IPS-NIHi7 (cell line): ENCODE results near the gene CPLX4.
A peak's percentile ranks its signal among the peaks of the same experiment; 100 is the strongest.

Experiments
- DNase-seq: peaks from one replicate; pipeline ENCODE4 v3.0.0; 2012; ENCODE audit warnings: mixed read lengths; ENCODE audit errors: extremely low spot score

The CPLX4 gene

DNA sequence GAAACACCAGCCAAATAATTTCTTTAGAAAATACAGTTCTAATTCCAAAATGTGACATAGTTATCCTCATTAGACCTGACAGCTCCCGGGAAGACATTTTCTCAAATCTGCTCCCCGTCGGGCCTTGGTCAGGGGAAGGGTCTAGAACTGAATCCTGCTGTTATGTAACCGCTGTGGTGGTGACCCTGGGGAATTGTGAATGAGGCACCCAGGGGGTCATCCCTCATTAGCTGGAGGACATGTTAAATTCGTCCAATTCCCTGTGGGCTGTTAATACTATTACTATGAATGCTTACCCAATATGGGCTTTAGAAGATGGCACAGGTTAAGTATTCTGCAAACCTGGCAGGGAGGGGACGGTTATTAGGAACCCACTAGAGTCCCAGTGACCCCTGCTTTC is 11.8 kb downstream of the CPLX4 start:
- DNase-seq = no peak

DNA sequence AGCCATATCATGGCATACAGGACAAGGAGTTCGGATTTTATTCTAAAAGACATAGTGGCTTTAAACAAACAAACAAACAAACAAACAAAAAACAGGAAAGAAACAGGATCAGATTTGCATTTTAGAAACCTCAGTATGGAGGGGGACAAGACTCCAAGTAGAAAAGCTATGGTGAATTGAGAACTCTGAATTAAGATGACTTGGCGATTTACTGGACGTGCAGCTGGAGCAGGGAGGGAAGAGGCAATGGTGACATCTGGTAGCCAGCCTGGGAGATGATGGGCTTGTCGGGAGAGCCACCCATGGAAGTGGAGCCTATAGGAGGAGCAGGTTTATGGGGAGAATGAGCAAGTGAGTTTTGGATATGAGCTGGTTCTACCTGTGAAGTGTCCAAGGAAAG is 13.2 kb downstream of the CPLX4 start:
- no peak for DNase-seq

DNA sequence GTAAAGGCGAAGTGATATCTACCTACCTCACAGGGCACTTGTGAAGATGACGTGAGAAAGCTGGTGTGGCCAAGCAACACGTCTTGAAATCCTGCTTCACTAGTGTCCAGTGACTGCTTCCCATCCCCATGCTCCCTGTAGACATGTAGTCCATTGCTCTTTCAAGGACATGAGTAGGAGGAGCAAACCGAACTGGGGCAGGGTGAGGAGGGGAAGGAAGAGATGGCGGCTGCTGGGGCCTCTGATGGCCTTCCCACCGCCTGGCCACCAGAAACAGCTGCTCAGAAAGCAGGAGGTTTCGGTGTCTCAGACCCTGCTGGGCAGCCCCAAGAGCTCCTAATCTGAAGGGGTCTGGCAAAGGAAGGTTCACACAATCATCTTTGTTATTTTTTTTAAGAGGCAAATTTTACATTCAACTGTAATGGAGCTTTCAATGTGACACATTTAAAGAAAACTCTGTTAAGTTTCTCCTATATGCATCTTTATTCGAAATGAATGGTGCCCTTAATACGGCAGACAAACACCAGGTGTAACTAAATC is 14.7 kb downstream of the CPLX4 start:
- DNase-seq = no peak

DNA sequence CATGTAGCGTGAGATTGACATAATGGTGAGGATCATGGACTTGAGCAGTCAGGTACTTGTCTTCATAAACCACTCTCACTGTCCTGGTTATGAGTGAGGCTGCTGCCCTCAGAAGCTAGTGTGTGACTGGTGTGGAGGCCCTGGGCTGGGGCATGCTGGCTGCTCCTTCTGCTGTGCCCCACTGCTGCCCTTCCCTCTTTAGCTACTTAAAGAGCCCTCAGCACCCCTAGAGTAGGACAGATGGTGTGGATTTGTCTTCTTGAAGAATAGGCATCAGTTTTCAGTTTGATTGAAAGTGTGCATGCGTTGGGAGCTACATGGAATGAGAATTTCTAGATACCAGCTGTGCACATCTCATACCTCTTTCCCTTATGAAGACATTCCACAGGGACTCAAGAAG is 15.4 kb downstream of the CPLX4 start:
- DNase-seq = no peak

DNA sequence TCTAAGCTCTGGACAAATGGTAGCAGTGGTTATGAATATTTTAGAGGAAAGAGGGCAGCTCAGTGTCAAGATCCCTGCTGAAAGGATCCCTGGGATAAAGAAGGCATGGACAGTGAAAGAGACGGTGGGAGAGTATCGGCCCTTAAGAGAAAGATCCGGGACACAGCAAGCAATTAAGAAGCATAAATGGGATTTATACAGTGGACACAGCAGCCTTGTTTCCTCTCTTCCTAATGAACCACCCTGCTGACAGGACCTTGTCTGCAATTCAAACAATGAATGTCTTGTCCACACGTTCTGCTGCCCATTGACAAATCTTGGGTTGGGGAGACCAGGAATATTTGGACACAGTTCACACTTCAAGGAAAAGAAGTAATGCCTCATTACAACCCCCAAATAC is 16.5 kb downstream of the CPLX4 start:
- DNase-seq = no peak

DNA sequence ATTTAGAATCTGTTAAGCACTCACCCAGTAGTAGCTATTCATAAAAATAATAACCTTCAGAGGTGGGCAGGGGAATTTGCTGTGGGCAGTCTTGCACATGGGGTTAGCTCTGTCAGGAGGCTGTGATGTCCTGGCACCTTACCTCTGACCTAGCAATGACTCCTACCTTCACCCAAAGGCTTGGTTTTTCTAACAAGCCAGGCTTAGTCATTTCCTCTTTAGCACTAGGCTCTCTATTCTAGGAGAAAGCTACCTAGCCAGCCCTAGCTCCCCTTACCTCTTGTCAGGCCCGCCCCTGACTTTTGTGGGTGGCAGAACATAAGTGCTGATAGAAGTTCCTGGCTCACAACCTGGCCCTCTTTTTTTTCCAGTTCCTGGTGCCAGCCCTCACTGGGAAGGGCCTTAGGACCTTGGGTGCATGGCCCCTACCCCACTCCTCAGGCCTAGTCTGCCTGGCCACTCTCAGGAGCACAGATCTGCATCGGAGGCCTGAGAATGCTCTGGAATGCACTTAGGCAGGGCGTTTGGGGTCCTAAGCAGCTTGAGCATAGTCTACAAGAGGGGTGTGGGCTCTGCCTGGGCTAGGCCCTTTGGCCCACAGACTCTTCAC is 17.7 kb downstream of the CPLX4 start:
- DNase-seq = no peak

DNA sequence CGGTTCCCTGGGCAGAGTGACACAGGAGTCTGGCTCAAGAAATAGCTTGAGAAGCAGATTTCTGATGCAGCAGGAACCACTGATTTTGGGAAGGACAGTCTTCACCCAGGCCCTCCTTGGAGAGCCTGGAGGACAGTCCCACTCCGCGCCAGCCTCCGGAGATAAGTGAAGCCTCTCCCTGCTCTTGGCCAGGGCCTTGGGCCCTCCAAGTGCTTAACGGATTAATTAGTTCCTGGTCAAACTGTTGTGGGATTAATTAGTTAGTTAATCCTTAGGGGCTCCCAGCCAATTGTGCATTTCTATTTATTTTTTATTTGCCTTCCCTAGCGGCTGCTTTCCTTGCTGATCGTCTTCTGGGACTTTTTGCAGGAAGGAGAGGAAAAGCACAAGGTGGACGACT is 19.6 kb downstream of the CPLX4 start:
- DNase-seq = no peak

DNA sequence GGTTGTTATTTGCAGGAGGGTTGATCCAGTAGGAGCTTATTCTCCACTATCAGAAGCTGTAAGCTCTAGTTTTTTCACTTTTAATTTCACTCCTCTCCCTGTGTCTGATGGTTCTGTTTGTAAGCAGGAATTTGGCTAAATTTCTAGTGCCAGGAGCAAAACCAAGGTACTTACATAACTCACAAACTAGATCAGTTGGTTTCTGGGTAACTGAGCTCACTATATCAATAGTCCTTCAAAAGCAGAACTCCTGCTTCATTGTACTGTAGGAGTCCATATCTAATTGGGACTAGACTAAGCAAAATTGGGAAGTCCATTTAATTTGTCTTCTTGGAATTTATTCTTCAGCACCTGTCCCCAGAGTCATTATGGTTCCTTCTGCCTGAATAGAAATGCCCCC is 25.1 kb downstream of the CPLX4 start:
- DNase-seq = no peak

DNA sequence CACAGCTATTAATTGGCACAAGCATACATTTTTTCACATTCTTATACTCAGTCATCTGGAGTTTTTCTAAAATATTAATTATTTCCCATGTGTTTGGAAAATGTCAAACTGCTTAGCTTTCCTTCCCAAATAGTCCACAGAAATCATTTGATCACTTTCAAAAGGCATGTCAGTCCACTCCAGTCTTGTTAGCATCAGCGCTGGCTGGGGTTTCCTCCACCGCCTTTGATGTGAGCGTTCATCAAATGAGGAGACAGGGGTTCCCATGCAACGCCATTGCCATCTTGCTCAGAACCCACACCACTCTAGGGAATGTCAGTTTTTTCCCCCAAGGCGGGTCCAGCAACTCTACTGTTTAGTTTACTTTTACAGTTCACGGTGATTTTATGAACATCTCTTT is 32.1 kb downstream of the CPLX4 start:
- DNase-seq = no peak

DNA sequence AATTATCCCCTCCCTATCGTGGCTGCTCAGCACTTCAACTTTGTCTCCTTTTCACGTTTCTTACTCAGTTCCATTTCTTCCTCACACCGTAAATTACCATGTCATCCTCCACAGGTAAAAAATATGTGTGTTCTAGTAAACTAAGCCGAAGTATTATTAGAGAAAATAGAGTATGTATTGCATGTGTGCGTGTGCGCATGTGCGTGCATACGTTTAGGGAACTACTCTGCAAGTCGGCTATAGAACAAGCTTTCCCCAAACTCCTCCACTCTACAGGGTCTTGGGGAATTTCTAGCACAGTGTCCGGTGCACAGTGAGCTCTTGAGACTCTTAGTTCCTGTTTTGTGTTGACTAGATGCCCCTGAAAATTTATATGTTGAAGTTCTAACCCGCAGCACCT is 36.1 kb downstream of the CPLX4 start:
- DNase-seq = no peak

DNA sequence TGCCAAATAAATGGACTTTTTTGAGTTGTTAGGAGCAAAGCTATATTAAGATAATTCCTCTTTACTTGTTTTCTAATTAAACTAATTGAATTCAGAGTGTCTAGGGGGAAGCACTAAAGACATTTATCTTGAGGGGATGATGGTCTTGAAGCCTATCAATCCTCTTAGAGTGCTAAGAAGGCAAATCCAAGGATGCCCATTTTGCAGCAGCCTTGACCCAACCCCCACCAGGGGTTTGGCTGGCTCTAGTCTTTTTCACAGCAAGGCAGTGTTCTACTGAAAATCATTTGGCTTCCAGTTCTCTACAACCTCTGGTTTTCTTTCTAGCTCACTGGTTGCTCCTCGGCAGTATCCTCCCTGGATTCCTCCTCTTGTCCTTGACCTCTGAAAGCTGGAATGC is 38.7 kb downstream of the CPLX4 start:
- DNase-seq = no peak

DNA sequence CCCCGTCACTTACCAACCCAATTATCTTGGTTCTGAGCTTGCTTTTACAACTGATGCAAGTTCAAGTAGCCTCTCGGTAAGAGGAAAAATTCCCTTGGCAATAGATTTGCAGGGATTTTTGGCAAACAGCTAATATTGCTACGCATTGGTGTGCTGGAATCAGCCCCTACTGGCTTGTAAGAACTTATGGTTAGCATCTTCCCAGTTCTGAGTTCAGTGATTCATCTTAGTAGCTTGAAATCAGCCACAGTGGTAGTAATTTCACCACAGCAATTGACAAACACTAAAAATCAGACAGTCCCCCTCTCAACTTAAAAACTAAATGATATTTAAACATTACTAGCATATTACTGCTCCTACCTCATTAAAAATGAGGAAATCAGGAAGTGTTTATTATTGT is 39.3 kb downstream of the CPLX4 start:
- no peak for DNase-seq

DNA sequence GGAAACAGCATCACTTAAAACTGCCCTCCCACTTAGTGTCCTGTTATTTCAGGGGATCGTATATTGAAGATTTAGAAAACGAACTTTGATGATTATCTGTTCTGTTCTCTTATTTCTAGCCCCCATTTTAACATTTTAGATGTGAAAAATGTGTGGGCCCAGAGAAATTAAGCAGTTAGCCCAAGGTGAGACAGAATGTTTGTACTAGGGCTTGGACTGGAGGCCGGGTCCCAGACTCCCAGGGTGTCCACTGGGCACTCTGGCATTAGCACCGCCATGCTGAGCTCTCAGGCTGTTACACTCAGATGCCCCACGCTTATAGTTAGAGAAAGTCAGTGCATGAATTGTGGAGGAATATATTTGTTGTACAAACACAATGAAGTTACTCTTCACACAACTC is 39.7 kb downstream of the CPLX4 start:
- no peak for DNase-seq

DNA sequence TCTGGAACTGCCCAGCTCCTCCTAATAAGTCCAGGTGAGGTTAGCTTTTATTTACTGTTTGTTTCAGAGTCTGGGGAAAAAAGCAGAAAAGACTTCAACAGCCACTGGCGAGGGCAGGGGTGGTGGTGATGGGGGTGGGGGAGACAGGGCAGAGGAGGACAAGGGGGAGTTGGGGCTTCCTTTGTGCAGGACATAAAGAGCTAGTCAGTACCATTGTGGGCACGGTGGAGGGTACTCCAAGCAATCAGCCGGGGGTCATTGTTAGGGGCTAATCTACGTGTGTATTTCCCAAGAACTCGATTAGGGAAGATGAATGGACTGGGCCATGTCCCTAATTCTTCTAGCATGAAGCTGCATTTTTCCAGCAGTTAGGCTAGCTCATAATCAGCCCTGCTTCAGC is 42.4 kb downstream of the CPLX4 start:
- DNase-seq = no peak

DNA sequence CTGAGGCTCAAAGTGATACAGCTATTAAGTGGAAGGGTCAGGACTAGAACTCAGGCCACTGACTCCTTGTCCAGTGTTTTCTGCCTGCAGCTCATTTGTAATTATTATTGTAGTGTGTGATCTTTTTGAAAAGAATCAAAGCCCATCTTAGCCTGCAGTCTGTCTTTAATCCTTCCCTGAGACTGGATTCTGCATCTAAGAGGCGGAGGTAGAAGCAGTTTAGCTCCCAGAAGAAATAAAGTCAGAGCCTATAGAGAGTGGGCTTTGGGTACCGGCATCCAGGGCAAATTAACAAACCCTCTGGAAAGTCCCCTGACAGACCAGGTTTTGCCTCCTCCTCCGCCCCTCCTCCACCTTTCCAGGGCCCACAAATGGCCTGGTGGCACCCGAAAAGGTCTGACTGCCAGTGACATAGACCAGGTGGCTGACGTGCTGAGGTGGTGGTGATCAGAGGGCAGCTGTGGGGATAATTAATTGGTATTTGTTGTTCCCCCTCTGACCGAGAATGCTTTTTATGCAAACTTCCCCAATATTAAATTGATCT is 43.0 kb downstream of the CPLX4 start:
- DNase-seq = no peak

DNA sequence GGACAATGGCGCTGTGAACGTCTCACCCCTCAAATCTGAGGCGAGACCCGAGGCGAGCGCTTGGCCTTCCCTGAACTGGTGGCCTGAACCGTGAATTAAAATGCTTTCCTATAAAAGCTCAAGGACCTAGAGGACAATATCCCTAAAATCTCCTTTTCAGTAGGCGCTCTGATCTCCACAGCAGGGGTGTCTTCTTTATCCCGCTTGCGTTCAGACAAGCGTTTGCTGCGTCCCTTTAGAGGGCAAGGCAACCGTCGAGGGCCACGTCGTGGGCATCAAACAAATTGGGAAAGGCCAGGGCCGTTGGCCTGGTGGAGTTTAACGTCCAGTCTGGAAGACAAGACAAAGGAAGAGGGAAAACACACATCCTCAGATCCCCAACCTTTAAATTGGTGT is 43.9 kb downstream of the CPLX4 start:
- no peak for DNase-seq

DNA sequence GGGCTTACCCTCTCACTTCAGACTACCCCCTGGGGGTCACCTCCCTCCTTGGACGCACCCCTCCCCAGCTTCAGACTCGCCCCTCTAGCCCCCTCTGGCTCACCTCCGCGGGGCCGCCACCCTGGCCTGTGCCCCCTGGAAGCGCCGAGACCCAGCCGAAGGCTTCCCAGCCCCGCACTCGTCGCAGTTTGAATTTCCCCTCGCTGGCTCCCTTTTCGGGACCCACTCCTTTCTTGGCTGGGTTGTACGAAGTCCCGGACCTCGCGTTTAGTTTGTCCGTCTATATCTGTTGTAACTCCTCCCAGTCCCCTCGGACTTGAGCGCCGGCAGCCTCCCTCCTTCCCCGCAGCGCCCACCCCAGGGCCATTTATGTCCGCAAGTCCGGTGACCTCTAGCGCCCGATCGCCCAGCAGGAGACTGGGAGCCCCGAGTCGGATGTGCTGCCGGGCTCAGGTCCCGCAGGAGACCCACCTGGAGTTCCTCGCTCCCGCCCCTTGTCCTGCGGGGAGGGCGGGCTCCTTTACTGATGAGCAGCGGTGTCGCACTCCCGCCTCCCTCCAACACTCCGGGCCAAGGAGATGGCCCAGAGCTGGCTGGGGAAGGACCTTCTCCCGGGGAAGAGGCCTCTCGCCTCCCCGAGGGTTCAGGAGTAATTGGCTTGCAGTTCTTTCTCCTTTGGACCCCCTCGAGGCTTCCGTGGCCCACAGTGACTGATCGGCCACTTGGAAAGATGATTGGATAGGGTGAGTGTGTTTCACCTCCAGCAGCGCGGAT is 44.5 kb downstream of the CPLX4 start:
- peak; percentile 46 for DNase-seq

DNA sequence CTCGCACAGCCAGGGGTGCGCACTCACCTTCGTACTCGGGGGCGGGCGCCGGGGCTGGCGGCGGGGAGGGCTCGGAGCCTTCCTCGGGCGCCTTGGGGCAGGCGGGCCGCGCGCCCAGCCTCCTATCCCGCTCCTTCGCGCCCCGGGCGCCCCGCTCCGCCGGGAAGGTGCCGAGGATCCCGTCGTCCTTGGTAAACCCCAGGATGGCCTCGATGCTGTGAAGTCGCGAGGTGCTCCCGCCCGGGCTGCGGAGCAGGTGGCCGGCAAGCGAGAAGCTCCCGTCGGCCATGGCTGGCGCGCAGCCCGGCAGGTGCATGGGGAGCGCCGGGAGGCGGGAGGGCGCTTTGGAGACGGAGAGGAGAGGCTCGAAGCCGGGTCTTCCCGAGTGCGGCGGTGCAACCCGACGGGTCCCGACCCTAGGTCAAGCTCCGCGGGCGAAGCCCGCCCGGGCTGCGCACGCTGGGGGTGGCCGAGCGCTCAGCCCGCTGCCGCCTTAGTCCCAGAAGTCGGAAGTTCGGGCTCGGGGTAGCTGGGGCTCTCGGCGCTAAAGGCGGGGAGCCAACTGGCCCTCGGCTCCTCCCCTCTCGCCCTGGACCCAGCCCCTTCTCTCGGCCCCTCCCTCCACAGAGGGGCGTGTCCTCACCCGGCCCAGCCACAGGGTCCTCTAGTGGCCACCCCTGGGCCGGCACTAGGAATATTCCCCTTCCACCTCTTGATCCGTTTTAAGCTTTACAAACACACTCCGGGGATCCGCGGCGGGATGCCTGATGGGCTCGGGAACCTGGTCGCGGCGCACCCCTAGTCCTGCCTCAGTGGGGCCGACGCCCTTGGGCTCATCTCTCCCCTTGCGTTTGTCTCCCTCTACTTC is 45.3 kb downstream of the CPLX4 start, which contains the start of gene RAX:
RAX (minus strand) TSS at position 564 of the 868 bp plus-strand sequence; CDS start at position 316, 248 bp downstream.
- peak; percentile 95 for DNase-seq

DNA sequence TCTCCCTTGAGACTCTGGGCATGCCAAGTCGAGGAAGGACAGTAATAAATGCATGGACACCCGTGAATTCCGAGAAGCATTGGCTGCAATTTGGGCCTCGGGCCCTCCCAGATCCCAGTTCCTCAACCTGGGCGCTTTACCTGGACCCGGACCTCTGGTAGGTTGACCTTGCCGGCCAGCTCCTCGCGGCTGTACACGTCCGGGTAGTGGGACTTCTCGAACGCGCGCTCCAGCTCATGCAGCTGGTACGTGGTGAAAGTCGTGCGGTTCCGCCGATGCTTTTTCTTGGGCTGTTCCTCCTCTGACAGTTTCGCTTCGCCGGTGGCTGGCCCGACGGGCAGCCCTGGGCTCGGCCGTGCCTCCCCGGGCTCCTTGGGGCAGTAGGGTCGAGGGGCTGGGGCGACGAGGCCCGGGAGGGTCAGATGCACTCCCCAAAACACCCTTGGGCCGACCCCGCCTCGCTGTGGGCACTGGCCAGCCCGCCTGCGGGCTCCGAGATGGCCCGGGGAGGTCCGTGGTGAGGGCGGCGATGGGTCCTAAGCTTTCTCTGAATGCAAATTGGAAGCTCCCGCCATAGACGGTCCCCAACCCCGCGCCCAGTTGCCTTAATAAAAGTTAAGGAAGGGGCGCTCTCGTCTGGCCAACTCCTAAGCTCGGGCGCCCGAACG is 46.1 kb downstream of the CPLX4 start:
- no peak for DNase-seq

DNA sequence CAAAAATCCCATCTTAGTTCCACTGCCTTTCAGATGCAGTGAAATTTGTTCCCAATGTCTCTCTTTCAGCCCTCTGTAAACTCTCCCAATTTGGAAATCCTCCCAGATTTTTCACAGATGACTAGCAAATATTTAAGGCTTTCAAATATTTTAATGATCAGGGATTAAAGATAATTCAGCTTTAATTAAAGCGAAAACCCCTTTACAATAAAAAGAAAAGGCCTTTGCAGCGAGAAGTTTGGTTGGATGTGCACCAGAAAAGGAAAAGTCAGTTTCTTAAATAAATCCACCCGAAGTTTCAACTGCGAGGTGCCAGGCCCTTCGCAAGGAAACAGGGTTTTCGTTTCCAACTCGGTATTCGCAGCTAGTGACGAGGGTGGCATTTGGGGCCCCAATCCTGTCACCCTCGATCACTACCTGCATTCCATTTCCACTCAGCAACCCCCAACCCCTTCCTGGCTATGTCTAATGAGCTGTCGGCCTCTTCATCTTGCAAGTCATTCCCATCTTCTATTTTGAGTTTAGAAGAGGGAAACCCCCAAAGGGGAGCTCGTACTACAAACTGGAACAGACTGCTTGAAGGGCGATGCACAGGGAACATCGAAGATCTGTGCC is 46.7 kb downstream of the CPLX4 start:
- DNase-seq = no peak

DNA sequence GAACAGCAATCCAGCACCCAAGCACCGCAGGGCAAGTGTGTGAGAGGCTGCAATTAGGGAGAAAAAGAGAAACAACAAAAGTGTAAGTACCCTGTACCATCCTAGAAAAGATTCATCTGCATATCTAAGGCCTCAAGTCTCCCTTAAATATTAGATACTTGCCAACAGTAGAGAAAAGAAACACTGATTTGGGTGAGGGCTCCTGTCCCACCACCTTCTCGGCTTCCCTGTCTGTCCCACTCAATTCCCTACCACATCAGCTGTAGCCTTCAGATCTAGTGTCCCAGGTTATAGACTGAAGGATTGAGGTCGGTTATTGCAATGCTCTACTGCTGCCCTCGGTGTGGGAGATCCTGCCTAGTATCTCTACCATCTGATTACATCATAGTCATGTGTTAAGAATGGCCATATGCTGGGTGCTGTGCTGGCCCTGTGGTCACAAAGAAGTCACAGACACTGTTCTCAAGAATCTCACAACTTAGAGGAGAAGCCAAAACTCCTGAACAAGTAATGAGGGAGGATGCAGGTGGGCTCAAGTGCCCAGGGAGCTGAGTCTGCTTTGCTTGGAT is 47.7 kb downstream of the CPLX4 start:
- no peak for DNase-seq
